GM18505 (cell line): ENCODE data around the gene TAS2R42.

Experiments
- ATAC-seq: cut with Tn5 transposase; IDR thresholded peaks from one replicate; pipeline ENCODE4 v1.9.1; 2021; ENCODE audit not compliant: unreplicated experiment
- POLR2A ChIP-seq: IDR thresholded peaks from 4 replicates; pipeline ENCODE4 v1.6.1; 2011; ENCODE audit warnings: borderline replicate concordance; ENCODE audit not compliant: insufficient read depth, insufficient read length; ENCODE audit errors: extremely low read depth

The TAS2R42 gene

GRCh38 chr12:11170810-11171144 lies 16.0 kb downstream of the TAS2R42 start:
- no peak for ATAC-seq
- no peak for TF ChIP-seq POLR2A

DNA sequence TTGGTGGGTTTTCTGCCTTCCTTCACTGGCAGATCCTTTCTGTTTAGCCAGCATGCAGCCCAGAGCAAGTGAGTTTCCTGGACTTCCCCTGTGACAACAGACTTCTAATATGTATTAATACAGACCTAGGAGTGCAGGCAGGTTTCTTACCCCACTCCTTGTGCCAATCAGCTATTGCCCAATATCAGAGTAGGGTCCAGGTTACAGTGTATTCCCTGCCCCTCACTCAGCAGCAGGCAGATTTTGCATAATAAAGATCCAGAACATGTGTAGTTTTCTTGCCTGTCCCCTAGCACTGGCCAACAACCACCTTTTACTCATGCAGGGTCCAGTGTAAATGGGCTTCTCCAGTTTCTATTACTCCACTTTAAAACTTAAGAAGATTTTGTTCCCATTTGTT lies 20.4 kb downstream of the TAS2R42 start:
- TF ChIP-seq POLR2A: no peak
- no peak for ATAC-seq

DNA sequence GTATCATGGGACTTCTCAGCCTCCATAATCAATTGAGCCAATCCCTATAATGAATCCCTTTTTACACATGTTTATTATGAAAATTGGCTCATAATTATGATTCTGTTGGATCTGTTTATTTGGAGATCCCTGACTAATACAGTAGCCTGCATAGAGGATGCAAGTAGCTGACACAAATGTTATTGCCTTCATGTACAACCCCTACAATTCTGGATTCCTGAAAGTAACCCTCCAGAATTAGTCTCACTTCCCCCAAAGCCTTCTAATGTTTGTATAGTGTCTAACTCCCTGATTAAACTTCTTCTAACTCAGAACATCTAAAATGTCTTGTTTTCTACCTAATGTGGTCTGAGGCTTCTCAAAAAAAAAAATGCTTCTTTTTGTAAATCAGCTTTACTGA lies 22.4 kb downstream of the TAS2R42 start:
- TF ChIP-seq POLR2A: no peak
- no peak for ATAC-seq

DNA sequence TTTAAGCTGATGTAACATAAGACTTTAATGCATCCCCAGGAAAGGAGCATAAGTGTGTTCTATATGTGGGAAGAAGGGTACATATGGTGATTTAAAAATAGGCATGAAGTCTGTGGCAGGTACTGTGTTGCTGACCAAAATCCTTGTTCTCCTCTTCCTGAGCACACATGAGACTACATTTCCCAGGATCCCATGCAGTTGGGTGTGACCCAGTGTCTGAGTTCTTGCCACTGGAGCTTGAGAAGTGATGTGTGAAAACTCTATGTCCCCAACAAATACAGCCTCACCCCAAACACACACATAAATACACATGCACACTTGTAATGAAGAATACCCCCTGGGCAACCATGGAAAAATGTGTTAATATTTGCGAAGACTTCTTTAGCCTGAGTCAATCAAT lies 24.2 kb downstream of the TAS2R42 start:
- no peak for TF ChIP-seq POLR2A

GRCh38 chr12:11158885-11159444 lies 27.8 kb downstream of the TAS2R42 start:
- ATAC-seq: no peak
- TF ChIP-seq POLR2A: no peak

More for the DNA sequence above, 24.2 kb downstream of the TAS2R42 start:
- no peak for ATAC-seq

GRCh38 chr12:11154400-11154925 lies 32.3 kb downstream of the TAS2R42 start:
- no peak for ATAC-seq
- TF ChIP-seq POLR2A: no peak

DNA sequence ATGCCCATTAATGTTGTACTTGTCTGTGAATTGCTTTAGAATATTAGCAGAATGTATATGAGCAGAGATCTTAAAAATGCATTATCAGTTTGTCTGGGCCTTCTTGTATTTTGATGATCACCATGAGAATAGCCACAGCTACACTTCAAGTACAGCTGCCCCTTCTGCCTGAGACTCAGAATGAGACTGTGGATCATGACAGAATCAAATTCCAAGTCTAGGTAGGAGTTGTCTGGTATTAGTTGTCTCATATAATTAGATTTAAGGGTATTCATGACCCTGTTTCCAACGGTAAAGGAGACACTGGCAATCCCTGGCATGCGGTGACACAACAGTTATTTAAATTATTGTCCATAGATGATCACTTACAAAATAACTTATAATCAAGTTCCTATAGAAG lies 34.0 kb downstream of the TAS2R42 start:
- no peak for TF ChIP-seq POLR2A
- ATAC-seq: no peak

DNA sequence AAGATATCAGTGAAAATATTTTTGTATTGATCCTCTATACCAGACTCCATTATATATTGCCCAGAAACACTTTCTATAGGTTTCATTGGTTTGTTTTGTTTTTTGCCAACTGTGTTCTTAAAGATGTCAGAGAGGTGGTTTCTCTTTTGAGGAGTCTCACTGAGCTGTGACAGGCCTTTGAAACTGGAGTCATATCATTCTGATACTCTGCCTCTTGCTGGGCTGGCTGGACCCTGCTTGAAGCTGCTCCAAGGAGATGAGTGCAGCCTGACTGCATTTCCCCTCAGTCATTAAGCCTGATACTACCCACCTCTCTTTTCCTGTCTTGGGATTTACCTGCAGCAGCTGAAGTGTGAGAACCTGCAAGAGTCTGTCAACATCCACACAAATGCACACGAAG lies 35.9 kb downstream of the TAS2R42 start:
- no peak for ATAC-seq
- TF ChIP-seq POLR2A: no peak

- no peak for ATAC-seq
- TF ChIP-seq POLR2A: no peak
Measured at GRCh38 chr12:11147420-11147819, 39.3 kb downstream of the TAS2R42 start.

DNA sequence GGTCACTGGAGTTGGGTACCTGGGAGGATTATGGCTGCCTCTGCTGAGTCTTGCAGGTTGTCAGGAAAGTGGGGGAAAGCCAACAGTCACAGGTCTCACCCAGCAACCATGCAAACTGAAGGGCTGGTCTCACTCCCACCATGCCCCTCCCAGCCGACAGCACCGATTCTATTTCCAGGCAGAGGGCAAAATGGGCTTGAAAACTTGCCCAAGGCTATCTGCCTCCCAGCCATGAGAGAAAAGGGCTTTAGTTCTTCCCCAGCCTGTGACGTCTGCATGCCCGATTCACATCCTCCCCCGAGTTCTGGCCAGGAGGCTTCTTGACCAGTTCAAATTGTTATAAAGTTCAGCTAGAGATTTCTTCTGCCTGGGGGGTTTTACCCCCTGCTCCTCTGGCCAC lies 42.4 kb downstream of the TAS2R42 start:
- ATAC-seq: no peak
- no peak for TF ChIP-seq POLR2A

DNA sequence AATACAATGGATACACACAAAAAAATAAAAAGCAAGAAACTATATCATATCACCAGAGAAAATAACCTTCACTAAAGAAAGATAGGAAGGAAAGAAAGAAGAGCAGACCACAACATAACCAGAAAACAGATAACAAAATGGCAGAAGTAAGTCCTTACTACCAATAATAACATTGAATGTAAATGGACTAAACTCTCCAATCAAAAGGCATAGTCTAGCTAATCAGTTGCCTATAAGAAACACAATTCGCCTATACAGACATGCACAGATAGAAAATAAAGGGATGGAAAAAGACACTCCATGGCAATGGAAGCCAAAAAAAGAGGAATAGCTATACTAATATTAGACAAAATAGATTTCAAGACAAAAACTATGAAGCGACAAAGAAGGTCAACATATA lies 43.4 kb downstream of the TAS2R42 start:
- TF ChIP-seq POLR2A: no peak
- no peak for ATAC-seq

- no peak for ATAC-seq
- no peak for TF ChIP-seq POLR2A
Measured at GRCh38 chr12:11136075-11136474, 50.7 kb downstream of the TAS2R42 start.
